NCI-H748 (cell line): ENCODE measurements around the gene PRKX.
"Not testable (repeated sequence)": the region's sequence is repeated elsewhere in the genome, so short reads cannot be mapped to it uniquely, and the experiment has no call there.

Source experiments
- DNase-seq: peaks from one replicate; lab custom pipeline; 2025; ENCODE audit not compliant: unreplicated experiment; lab: John Stamatoyannopoulos, UW

PRKX gene

DNA sequence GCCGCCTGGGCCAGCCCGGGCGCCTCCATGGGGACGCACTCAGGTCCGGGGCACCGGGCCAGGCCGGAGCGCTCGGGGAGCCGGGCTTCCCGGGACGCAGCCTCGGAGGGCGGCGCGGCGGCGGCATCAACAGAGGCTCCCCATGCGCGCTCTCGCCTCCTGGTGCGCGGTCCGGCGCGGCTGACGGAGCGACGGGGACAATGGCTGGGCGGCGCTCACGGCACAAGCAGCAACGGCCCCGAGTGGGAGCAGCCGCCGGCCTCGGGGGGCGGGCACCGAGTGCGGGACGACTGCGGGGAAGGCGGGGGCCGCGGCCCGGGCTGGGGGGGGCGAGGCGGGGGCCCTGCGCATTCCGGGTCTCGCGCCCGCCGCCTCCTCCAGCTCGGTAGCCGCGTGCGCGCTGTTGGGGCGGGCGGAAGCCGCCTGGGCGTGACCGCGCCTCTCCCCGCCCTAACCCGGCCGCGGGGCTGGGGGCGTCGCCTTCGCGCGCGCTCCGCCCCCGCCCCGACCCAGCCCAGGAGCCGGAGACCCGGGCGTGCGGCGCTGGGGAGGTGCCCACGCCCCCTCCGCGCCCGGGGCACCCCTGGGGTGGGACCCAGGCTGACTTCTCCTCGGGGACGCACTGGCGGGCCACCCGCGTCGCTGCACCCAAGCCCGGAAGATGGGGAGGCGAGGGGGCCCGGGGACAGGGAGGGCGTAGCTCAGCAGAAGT is at the start of gene PRKX:
Gene PRKX, minus strand, starts transcription at position 425 of the 712 bp plus-strand sequence. Its CDS starts 396 bp downstream, at position 29.
- DNase-seq = peak; percentile 67

GRCh38 chrX:3763111-3763510 is 49.7 kb upstream of the PRKX start:
- no peak for DNase-seq

DNA sequence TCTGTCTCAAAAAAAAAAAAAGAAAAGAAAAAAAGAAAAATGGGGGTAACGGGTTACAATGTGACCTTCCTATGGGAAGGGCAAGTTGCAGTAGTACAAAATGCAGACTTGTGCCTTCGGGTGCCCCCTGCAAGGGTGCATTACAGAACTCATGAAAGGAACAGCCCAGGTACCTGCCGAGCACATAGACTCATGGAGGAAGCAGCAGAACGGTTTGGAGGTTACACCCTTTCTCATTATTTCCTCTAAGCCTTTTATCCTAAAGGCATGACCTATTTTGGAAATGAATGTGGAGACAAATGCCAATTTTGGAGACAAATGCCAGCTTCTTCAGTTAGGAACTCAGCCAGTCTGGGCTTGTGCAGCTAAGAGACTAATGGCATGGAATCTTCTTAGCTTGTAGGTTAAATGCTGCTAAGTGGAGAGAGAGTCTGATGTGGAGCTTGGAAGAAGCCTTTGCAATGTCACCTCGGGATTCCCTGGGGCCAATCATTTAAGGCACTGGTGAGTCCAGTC is 44.1 kb upstream of the PRKX start:
- DNase-seq = no peak

DNA sequence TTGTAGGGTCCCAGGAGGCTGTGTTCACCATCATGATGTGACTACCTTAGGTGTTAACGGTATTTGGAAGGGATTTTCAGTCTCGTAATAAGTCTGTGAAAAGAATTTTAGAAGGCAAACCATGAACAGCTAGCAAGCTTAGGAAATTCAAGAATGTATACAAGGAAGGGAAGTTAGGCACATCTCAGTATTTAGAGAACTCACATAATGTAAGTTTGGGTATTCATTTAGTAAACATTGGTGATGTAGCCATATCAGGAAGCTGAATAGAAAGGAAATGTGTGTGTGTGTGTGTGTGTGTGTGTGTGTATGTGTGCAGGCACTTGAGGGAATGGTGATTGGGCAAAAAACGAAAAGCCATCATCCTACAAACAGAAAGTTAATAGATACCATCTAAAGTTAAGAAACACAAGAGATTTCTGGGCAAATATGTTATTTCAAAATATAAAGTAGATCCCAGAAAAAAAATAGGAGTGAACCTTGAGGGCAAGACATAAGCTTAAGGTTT is 34.7 kb upstream of the PRKX start:
- DNase-seq = no peak

GRCh38 chrX:3743801-3744439 is 30.5 kb upstream of the PRKX start:
- no peak for DNase-seq

DNA sequence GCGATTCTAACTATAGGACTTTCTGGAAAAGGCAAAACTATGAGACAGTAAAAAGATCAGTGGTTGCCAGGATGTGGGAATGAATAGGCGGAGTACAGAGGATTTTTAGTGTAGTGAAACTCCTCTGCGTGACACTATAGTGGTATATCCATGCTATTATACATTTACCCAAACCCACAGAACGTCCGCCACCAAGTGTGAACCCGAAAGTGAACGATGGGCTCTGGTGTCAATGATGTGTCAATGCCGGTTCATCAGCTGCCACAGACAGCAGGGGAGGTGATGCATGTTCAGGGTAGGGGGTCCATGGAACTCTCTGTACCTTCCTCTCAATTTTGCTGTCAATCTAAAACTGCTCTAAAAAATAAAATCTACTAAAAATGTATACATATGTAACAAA is 27.5 kb upstream of the PRKX start:
- not testable (repeated sequence) for DNase-seq

- no peak for DNase-seq
Observed at GRCh38 chrX:3738509-3738908, 25.1 kb upstream of the PRKX start.

GRCh38 chrX:3736536-3736935 is 23.1 kb upstream of the PRKX start:
- DNase-seq = not testable (repeated sequence)

GRCh38 chrX:3735891-3736290 is 22.4 kb upstream of the PRKX start:
- DNase-seq = not testable (repeated sequence)

- not testable (repeated sequence) for DNase-seq
Observed at GRCh38 chrX:3734456-3734855, 21.0 kb upstream of the PRKX start.

DNA sequence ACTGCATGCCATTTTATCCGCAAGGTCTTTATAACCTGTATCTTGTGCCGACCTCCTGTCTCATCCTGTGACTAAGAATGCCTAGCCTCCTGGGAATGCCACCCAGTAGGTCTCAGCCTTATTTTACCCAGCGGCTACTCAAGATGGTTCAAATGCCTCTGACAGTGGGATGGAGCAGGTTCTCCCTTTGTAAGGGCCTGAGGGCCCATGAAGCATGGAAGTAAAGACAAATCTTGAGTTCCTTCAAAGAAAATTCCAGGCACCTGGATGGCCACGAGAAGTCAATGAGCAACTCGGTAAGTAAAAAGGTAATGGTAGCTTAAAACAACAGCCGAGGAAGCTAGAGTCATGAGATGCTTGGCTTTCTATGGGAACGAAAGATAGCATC is 19.6 kb upstream of the PRKX start:
- DNase-seq = no peak

DNA sequence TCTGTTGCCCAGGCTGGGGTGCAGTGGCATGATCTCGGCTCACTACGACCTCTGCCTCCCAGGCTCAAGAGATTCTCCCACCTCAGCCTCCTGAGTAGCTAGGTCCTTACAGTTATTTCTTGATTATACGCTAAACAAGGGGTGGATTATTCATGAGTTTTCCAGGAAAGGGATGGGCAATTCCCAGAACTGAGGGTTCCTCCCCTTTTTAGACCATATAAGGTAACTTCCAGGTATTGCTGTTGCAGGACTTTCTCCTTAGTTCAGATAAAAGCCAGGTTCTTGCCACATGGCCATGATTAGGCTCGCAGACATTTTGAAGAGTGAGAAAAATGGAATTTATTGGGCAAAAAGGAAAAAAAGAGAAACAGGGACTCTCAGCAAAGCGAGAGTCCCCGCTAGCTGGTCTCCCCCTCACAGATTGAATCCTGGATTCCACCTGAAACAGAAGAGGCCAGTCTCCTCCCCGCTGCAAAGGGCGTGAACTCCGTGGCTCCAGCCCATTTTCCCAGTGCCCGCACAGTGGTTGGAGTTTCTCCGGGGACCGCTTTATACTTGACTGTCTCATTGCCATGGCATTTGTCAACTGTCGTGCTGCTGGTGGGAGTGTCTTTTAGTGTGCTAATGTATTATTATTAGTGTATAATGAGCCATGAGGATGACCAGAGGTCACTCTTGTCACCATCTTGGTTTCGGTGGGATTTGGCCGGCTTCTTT is 19.0 kb upstream of the PRKX start:
- DNase-seq = not testable (repeated sequence)

DNA sequence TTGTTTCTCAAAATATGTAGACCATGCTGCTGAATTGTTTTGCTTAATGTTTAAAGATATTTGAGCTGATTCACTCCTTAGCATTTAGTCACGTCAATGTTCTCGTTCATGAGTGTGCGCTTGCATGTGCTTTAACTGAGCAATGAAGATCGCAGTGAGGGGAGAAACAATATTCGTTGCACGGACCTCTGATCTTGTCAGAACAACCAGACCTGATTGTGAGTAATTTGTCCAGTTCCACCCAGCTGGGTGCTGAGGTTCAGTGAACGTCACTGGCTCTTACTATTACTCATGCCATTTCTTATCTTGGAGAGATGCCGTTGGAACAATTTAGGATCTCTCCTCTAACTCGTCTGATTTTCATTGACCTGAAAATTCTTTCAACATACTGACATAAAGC is 15.0 kb upstream of the PRKX start:
- no peak for DNase-seq

GRCh38 chrX:3723460-3723859 is 10.0 kb upstream of the PRKX start:
- DNase-seq = not testable (repeated sequence)

DNA sequence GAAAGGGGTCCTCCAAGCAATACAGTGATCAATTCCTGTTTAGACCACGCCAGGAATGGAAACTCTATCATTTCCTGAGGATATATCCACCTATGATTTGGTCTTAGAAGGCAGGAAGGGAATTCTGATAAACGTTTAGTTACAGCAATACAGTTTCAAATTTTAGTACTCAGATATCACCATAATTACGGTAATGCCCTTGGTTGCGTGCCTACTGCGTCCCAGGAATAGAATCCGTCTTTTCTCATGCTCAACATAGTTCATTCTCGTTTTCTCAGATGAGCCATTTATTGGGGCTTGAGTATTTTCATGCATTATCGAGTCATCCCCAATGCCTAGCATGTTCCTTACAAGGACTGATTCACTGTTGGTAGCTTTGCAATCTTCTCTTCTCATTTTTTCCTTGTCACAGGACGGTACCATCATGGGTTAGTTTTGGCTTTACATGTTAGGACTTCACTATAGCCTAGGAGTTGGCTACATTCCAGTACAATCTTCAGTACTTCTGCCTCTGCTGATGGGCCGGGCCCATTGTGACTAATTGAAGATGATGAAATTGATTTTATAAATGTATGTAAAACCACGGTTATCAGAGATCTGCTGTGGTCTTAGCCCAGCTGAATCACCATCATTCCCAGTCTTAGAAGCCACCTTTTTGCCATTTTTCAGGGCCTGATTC is 4.4 kb upstream of the PRKX start:
- no peak for DNase-seq

DNA sequence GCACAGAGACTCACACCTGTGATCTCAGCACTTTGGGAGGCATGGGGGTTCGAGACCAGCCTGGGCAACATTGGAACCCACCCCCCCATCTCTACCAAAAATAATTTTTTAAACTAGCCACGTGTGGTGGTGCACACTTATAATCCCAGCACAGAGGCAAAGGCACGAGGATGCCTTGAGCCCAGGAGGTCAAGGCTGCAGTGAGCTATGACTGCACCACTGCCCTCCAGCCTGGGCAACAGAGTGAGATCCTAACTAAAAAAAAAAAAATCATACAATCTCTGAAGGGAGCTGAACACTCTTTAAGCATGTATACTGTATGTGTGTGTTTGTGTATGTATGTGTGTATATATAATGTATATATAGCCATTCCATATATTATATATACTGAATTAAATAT is 2.5 kb upstream of the PRKX start:
- DNase-seq = no peak

GRCh38 chrX:3714706-3715479 is 1.4 kb upstream of the PRKX start:
- DNase-seq = not testable (repeated sequence)

- peak; percentile 5 for DNase-seq
Observed at GRCh38 chrX:3713937-3714434, 537 bp upstream of the PRKX start.

DNA sequence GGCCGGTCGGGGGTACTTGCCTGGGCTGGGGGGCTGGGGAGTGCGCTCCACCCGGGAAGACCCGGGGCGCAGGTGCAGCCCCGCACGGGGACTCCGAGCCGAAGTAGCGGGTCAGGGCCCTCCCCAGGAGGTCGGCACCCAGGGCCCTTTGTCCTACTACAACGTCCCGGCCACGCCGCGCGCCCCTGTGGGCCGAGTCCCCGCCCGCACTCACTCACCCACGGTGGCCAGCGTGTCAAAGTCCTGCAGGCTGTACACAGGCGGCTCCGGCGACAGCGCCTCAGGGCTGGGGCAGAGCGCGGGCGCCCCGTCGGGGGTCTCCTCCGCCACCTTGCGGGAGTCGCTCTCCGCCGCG is 602 bp downstream of the PRKX start:
- DNase-seq = peak; percentile 56
